ENCODE data around the gene KRT7.

Gene KRT7

DNA sequence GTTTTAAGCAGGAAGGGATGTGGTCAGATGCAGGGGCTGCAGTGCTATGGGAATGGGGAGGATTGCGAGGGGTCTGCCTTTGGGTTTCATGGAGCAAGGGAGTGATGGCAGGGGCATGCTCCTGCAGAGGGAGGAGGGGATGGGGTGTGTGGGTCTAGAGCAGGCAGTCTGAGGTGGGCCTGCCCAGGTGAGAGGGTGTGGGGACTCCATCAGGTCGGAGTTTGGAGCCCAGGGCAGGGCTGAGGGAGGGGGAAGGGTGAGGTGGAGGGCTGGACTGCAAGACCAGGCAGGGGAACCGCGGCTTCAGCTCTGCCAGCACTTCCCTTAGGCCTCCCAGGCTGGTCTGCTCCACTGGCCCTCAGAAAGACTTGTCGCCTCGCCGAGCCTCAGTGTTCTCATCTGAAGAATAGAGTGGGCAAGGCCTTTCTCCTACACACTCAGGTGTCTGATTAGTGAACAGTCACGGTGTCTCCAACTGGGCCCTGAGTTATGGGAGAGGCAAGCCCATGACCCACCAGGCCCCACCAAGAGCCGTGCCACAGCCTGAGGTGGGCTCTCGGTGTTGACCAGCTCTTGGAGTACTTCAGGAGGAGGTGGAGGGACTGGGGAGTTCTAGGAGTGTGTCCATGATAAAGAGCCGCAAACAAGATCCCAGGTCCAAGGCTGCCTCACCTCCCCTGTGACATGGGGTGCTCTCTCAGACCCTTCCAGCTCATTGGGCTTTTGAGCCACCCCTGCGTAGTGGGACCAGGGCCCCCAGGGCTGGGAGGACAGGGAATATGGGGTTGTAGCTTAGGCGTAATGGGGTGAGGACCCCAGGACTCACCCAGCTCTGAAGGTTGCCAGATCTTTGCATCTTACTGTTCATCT, 21.1 kb upstream of the KRT7 start:
- no peak for DNase-seq (ENCODE audit: low read depth, low spot score)

DNA sequence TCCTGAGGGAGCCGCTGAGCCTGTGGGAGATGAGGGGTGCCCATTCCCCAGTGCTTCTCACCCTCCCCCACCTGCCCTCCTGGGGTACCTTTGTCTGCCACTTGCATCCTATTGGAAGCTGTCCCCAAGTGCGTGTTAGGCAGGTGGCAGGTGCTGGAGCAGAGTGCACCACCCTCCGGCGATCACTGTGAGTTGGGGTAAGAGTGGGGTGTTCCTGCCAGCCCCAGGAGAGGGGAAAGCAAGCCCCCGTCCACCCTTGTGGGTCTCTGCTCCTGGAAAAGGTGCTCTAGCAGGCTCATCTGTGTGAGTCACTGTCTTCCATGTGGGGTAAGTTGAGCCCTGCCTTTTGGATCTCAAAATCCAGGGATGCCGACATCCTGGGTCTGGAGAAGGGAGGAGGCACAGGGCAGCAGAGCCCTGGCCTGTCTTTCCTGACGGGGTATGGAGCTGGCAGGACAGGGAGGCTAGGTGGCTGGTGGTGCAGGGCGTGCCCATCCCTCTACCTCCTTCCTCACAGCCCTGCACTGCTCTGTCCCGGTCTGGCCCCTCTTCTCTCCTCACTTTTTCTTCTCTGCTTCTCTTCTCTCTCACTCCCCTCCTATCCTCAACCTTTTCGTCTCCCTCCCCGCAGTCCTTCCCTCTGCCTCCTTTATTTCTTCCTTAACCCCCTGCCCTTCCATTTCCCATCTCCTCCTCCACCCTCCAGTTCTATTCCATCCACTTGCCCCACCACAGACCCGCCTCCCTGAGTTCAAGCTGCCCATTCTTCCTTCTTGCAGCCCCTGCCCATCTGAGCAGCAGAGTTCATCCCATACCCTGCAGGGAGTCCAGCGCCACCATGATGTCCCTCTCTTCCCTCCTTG, 20.1 kb upstream of the KRT7 start:
- no peak for DNase-seq (ENCODE audit: low read depth, low spot score)

DNA sequence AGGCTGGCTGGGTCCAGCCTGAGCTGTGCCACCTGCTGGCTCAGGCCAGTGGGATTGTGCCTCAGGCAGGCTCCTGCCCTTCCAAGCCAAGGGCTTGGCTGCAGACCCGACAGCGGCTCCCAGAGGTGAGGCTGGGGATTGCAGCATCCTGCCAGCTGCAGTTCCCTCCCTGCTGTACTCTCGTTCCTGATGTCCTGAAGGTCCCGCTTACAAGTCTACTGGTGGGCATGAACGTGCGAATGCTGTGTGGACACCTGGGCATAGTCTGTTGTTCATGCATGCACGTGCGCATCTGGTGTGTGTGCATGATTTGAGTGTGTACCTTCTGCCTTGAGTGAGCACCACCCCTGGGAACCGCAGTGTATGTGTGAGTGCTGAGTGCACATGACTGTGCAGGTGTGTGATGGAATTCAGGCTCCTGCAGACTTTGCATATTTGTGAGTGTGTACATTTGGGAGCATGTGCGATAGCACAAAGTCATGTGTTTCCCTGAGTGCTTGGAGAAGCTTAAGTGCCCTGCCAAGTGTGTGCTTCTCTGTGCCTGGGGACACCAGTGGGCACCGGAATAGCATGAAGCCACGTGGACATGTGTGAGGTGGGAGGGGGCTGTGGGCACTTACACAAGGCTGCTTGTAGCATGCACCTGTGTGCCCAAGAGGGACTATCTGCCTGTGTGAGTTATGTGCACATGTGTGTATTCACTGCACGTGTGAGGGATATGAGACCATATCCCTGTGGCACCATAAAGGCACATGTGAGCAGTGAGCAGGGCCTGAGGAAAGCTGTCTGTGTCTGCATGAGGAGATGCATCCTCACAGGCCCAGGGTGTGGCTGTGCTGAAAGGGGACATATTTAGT, 19.3 kb upstream of the KRT7 start:
- DNase-seq (ENCODE audit: low read depth, low spot score): no peak

GRCh38 chr12:52214421-52214802, 18.6 kb upstream of the KRT7 start:
- DNase-seq (ENCODE audit: low read depth, low spot score): no peak

GRCh38 chr12:52215587-52216031, 17.4 kb upstream of the KRT7 start:
- DNase-seq (ENCODE audit: low read depth, low spot score): no peak

- no peak for DNase-seq (ENCODE audit: low read depth, low spot score)
Observed at GRCh38 chr12:52216100-52216499, 16.9 kb upstream of the KRT7 start.

GRCh38 chr12:52216807-52217206, 16.2 kb upstream of the KRT7 start:
- DNase-seq (ENCODE audit: low read depth, low spot score): no peak

DNA sequence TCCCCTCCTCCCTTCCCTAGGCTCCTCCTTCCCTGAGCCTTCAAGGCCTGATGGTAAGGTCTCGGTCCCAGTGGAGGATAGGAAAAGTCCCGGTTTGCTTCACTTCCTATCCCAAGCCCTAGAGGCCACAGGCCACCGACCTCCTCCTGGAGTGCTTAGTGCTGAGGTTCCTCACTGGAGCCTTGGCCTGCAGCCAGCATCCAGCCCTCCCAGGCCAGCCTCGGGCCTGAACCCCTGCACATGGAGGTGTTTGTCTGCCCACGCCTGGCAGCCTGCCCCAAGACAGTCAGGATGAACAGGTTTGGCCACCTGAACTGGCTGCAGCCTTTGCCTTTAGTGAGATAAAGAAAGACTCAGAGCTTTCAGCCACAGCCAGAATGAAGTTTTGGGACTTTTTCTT, 15.8 kb upstream of the KRT7 start:
- DNase-seq (ENCODE audit: low read depth, low spot score): no peak

DNA sequence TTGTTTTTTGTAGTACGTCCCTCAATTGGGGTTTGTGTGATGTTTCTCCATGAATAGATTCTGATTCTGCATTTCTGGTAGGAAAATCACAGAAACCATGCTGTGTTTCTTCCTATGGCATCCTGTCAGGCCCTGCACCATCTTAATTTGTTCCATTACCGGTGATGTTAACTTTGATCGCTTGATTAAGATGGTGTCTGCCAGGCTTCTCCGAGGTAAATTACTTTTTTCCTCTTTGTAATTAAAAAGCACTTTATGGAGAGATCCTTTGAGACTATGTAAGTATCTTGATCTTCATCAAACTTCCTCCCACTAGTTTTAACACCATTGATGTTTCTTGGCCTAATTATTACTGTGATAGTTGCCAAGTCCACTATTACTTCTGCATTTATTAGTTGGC, 15.0 kb upstream of the KRT7 start:
- DNase-seq (ENCODE audit: low read depth, low spot score): no peak

GRCh38 chr12:52220477-52220876, 12.6 kb upstream of the KRT7 start:
- DNase-seq (ENCODE audit: low read depth, low spot score): no peak

GRCh38 chr12:52221070-52221781, 11.8 kb upstream of the KRT7 start:
- no peak for DNase-seq (ENCODE audit: low read depth, low spot score)

- DNase-seq (ENCODE audit: low read depth, low spot score): no peak
Observed at GRCh38 chr12:52221912-52222457, 11.1 kb upstream of the KRT7 start.

- DNase-seq (ENCODE audit: low read depth, low spot score): no peak
Observed at GRCh38 chr12:52222692-52223091, 10.4 kb upstream of the KRT7 start.

- no peak for DNase-seq (ENCODE audit: low read depth, low spot score)
Observed at GRCh38 chr12:52223406-52224039, 9.5 kb upstream of the KRT7 start.

- DNase-seq (ENCODE audit: low read depth, low spot score): no peak
Observed at GRCh38 chr12:52224151-52224550, 8.9 kb upstream of the KRT7 start.

- no peak for DNase-seq (ENCODE audit: low read depth, low spot score)
Observed at GRCh38 chr12:52225752-52226151, 7.3 kb upstream of the KRT7 start.

- DNase-seq (ENCODE audit: low read depth, low spot score): no peak
Observed at GRCh38 chr12:52226446-52226845, 6.6 kb upstream of the KRT7 start.

DNA sequence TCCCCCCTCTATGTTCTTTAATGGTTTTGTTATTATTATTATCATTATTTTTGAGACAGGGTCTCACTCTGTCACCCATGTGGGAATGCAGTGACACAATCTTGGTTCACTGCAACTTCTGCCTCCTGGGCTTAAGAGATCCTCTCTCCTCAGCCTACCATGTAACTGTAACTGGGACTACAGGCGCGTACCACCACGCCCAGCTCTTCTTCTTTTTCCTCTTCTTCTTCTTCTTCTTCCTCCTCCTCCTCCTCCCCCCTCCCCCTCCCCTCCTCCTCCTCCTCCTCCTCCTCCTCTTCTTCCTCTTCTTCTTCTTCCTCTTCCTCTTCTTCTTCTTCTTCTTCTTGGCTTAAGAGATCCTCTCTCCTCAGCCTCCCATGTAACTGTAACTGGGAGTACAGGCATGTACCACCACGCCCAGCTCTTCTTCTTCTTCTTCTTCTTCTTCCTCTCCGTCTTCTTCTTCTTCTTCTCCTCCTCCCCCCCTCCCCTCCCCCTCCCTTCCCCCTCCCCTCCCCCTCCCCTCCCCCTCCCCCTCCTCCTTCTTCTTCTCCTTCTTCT, 5.4 kb upstream of the KRT7 start:
- DNase-seq (ENCODE audit: low read depth, low spot score): no peak

- no peak for DNase-seq (ENCODE audit: low read depth, low spot score)
Observed at GRCh38 chr12:52228366-52228765, 4.7 kb upstream of the KRT7 start.

DNA sequence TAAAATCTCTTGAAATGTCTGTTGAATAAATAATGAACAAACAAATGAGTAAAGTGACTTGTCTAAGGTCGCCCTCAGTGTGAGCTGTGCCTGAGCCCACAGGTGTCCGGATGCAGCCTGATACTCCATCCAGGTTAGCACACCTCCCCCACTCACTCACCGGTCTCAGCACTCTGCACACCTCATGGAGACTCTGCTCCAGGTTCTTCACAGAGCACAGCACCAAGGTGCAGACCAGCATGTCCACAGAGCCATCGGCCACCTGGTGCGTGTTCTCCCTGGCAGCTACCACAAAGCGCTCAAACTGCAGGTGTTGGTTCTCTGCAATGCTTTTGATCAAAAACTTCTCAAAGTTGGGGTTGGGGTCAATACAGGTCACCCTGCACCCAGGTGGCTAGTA, 4.1 kb upstream of the KRT7 start:
- DNase-seq (ENCODE audit: low read depth, low spot score): no peak

All from iPS DF 19.7 (cell line).